WTC11 (cell line): ENCODE results near the gene DCXR.

Experiments used
- CTCF ChIP-seq: fragments of 200-600 bp; IDR thresholded peaks from 2 replicates; pipeline ENCODE4 v1.8.0; 2022; ENCODE audit warnings: antibody characterized with exemption
- IRF2 ChIP-seq: sonication (generic); formaldehyde crosslinking; IDR thresholded peaks from 2 replicates; pipeline ENCODE4 v1.8.0; 2022; ENCODE audit warnings: low read depth, missing genetic modification reagents, borderline replicate concordance

DNA sequence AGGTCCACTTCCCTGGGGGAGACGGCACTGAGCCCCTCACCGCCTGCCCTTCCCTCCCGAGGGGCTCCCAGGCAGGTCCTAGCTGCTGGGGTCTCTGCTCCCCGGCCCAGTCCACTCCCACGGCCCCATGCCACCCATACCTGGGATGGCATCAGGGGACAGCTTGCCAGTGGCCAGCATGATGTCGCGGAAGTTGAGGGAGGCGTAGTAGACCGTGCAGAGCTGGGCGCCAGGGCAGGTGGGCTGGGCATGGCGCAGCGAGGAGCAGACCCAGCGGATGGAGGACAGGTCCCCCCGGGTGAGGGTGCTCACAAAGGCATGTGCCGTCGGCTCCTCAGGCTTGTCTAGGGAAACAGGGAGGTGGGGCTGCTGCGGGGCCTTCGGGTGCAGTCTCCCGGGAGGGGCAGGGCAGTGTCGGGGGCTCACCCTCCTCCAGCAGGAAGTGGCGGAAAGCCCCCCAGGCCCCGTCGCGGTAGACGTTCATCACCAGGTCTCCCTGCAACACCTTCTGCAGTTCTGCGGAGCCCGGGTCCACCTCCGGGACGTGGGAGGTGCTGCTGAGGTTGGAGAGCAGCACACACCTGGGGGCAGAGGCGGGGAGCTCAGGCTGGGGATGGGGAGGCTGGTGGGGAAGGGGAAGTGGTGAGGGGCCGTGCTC lies 47.0 kb upstream of the DCXR start:
- TF ChIP-seq CTCF (no peak), IRF2 (CRISPR knock-in tag) (no peak)
